PFSK-1 (cell line): ENCODE data around the gene USP1.

Source experiments
- FOXP2 ChIP-seq: optimal IDR thresholded peaks from 2 replicates; pipeline ENCODE3; 2011; ENCODE audit warnings: borderline replicate concordance, control low read depth, inconsistent platforms; ENCODE audit not compliant: insufficient read depth; ENCODE audit errors: extremely low read length, extremely low read depth
- POLR2AphosphoS5 ChIP-seq: IDR thresholded peaks from 2 replicates; pipeline ENCODE4 v1.6.1; 2012; ENCODE audit warnings: low read depth, mild to moderate bottlenecking, control low read depth, low read length, moderate library complexity
- SIN3A ChIP-seq: IDR thresholded peaks from 2 replicates; pipeline ENCODE4 v1.6.1; 2012; ENCODE audit warnings: mild to moderate bottlenecking, low read length, moderate library complexity, borderline replicate concordance; ENCODE audit not compliant: insufficient read depth
- TAF1 ChIP-seq: IDR thresholded peaks from 2 replicates; pipeline ENCODE4 v1.6.1; 2012; ENCODE audit warnings: low read length, control low read depth, borderline replicate concordance; ENCODE audit not compliant: insufficient read depth
- TF ChIP-seq, protein P1 (sequence below), 2 experiments: IDR thresholded peaks; 2 replicates each; pipeline versions ENCODE4 v1.6.1 to v1.8.0; 2011 to 2012; ENCODE audit warnings: low read depth in 2 of 2, low read length in 2 of 2, control low read depth in 1 of 2, inconsistent platforms in 1 of 2, mild to moderate bottlenecking in 1 of 2, moderate library complexity in 1 of 2; ENCODE audit not compliant: insufficient read depth in 1 of 2

Gene USP1

DNA sequence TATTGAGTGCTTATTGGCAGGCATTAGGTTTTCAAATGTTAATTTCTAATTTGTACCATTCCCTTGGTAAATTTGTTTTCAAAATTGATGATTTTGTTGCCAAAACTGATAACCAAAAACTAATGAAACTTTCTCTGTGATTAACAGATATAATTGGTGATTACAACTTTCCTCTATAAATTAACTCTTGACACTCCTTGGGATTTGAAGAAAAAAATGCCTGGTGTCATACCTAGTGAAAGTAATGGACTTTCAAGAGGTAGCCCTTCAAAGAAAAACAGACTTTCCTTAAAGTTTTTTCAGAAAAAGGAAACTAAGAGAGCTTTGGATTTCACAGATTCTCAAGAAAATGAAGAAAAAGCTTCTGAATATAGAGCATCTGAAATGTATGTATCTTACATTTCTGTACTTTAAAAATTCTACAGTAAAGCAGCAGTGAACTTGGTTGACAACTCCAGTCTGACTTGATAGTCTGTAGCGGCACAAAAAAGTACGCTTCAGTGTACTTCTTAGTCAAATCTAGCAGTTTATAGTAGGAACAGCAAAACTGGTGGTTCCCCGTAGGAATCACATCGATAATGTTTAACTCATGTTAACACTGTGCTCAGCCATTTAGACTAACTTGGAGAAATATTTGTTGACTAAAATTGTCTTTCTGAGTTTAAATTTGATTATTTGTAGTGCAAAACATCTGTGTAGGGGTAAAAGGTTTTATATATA, 3.0 kb downstream of the USP1 start:
- TF ChIP-seq TAF1 (no peak), FOXP2 (no peak), POLR2AphosphoS5 (no peak), SIN3A (no peak)
- TF ChIP-seq, protein P1, sequence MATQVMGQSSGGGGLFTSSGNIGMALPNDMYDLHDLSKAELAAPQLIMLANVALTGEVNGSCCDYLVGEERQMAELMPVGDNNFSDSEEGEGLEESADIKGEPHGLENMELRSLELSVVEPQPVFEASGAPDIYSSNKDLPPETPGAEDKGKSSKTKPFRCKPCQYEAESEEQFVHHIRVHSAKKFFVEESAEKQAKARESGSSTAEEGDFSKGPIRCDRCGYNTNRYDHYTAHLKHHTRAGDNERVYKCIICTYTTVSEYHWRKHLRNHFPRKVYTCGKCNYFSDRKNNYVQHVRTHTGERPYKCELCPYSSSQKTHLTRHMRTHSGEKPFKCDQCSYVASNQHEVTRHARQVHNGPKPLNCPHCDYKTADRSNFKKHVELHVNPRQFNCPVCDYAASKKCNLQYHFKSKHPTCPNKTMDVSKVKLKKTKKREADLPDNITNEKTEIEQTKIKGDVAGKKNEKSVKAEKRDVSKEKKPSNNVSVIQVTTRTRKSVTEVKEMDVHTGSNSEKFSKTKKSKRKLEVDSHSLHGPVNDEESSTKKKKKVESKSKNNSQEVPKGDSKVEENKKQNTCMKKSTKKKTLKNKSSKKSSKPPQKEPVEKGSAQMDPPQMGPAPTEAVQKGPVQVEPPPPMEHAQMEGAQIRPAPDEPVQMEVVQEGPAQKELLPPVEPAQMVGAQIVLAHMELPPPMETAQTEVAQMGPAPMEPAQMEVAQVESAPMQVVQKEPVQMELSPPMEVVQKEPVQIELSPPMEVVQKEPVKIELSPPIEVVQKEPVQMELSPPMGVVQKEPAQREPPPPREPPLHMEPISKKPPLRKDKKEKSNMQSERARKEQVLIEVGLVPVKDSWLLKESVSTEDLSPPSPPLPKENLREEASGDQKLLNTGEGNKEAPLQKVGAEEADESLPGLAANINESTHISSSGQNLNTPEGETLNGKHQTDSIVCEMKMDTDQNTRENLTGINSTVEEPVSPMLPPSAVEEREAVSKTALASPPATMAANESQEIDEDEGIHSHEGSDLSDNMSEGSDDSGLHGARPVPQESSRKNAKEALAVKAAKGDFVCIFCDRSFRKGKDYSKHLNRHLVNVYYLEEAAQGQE (IDR thresholded peaks at IDR 0.05; ENCODE audit: insufficient read depth in 1 of 2, low read depth in 2 of 2, low read length in 2 of 2): no peak

DNA sequence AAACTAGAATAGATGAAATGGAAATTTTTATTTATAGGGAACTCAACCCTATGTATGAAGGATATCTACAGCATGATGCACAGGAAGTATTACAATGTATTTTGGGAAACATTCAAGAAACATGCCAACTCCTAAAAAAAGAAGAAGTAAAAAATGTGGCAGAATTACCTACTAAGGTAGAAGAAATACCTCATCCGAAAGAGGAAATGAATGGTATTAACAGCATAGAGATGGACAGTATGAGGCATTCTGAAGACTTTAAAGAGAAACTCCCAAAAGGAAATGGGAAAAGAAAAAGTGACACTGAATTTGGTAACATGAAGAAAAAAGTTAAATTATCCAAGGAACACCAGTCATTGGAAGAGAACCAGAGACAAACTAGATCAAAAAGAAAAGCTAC, 7.9 kb downstream of the USP1 start:
- TF ChIP-seq, protein P1 (IDR thresholded peaks at IDR 0.05; ENCODE audit: insufficient read depth in 1 of 2, low read depth in 2 of 2, low read length in 2 of 2): no peak
- no peak for TF ChIP-seq POLR2AphosphoS5
- TF ChIP-seq FOXP2: no peak
- TF ChIP-seq SIN3A: no peak
- no peak for TF ChIP-seq TAF1

DNA sequence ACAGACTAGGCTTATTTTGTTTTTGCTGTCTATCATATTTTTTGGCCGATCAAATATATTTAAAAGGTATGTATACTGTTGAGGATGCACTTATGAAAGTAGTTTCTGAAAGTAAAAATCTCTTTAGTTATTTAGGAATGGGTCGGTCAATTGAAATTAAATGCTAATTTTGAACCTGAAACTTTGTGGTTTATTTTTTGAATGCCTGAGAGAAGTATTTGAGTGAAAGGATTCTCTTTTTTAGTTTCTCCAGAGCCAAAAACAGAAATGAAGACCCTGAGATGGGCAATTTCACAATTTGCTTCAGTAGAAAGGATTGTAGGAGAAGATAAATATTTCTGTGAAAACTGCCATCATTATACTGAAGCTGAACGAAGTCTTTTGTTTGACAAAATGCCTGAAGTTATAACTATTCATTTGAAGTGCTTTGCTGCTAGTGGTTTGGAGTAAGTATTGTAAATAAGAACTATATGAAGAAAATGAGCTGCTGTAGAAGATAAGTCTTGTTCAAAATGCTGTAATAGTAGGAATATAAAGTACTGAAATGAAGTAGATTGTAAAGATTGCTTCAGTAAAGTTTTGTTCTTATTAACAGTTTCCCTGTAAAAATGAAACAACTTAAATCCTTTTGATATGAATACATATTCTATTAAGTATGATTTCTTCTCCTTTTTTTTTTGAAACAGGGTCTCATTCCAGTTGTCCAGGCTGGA, 11.5 kb downstream of the USP1 start:
- TF ChIP-seq TAF1 (no peak), SIN3A (no peak), FOXP2 (no peak), POLR2AphosphoS5 (no peak)
- TF ChIP-seq, protein P1 (IDR thresholded peaks at IDR 0.05; ENCODE audit: insufficient read depth in 1 of 2, low read depth in 2 of 2, low read length in 2 of 2): no peak

DNA sequence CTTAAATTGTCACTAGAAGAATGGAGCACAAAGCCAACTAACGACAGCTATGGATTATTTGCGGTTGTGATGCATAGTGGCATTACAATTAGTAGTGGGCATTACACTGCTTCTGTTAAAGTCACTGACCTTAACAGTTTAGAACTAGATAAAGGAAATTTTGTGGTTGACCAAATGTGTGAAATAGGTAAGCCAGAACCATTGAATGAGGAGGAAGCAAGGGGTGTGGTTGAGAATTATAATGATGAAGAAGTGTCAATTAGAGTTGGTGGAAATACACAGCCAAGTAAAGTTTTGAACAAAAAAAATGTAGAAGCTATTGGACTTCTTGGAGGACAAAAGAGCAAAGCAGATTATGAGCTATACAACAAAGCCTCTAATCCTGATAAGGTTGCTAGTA, 13.5 kb downstream of the USP1 start:
- no peak for TF ChIP-seq SIN3A
- no peak for TF ChIP-seq TAF1
- no peak for TF ChIP-seq FOXP2
- TF ChIP-seq POLR2AphosphoS5: no peak
- TF ChIP-seq, protein P1 (IDR thresholded peaks at IDR 0.05; ENCODE audit: insufficient read depth in 1 of 2, low read depth in 2 of 2, low read length in 2 of 2): no peak
